Loucy (cell line): ENCODE data around the gene CUL1.
"Not testable (repeated sequence)": the region's sequence is repeated elsewhere in the genome, so short reads cannot be mapped to it uniquely, and the experiment has no call there.

ENCODE experiments used
- H2AFZ ChIP-seq: fragments of 200-600 bp; sonication (generic); 2 replicates; pipeline ENCODE4 v1.6.0; 2016; ENCODE audit warnings: antibody characterized with exemption, mild to moderate bottlenecking, low read length, moderate library complexity
- H3F3A ChIP-seq: fragments of 200-600 bp; 2 replicates; pipeline ENCODE4 v1.6.0; 2016; ENCODE audit warnings: antibody characterized with exemption, low read depth, mild to moderate bottlenecking
- H3K27me3 ChIP-seq: fragments of 200-600 bp; sonication (generic); 2 replicates; pipeline ENCODE4 v1.6.1; 2014; ENCODE audit warnings: low read length, mild to moderate bottlenecking; ENCODE audit not compliant: insufficient read depth, poor library complexity, severe bottlenecking
- H3K36me3 ChIP-seq: fragments of 200-600 bp; sonication (generic); 2 replicates; pipeline ENCODE4 v1.6.1; 2016; ENCODE audit warnings: low read length; ENCODE audit not compliant: insufficient read depth
- H3K4me1 ChIP-seq: fragments of 200-600 bp; sonication (generic); 2 replicates; pipeline ENCODE4 v1.5.1; 2014; ENCODE audit warnings: low read length, mild to moderate bottlenecking; ENCODE audit not compliant: insufficient read depth, poor library complexity, severe bottlenecking
- H3K4me2 ChIP-seq: fragments of 200-600 bp; sonication (generic); 2 replicates; pipeline ENCODE4 v1.6.0; 2014; ENCODE audit warnings: antibody characterized with exemption, low read length, low read depth, mild to moderate bottlenecking; ENCODE audit not compliant: poor library complexity, severe bottlenecking
- H3K4me3 ChIP-seq: fragments of 200-600 bp; sonication (generic); 2 replicates; pipeline ENCODE4 v1.5.1; 2014; ENCODE audit warnings: low read length, mild to moderate bottlenecking, mixed read lengths; ENCODE audit not compliant: poor library complexity, severe bottlenecking
- H3K79me2 ChIP-seq: fragments of 200-600 bp; sonication (generic); 2 replicates; pipeline ENCODE4 v1.6.1; 2014; ENCODE audit warnings: low read length; ENCODE audit not compliant: insufficient read depth
- H3K9ac ChIP-seq: fragments of 200-600 bp; sonication (generic); 2 replicates; pipeline ENCODE4 v1.6.0; 2014; ENCODE audit warnings: mild to moderate bottlenecking, low read depth, low read length, moderate library complexity; ENCODE audit not compliant: poor library complexity, severe bottlenecking
- H3K9me2 ChIP-seq: fragments of 200-600 bp; sonication (generic); replicated peaks from 2 replicates; pipeline ENCODE4 v1.6.1; 2016; ENCODE audit warnings: low read depth, low read length, mixed read lengths
- H3K9me3 ChIP-seq: fragments of 200-600 bp; sonication (generic); 2 replicates; pipeline ENCODE4 v1.6.1; 2014; ENCODE audit warnings: mild to moderate bottlenecking, antibody characterized with exemption, low read length, low read depth; ENCODE audit not compliant: insufficient read depth
- H4K20me1 ChIP-seq: fragments of 200-600 bp; sonication (generic); 2 replicates; pipeline ENCODE4 v1.6.0; 2014; ENCODE audit warnings: antibody characterized with exemption, low read length, mild to moderate bottlenecking; ENCODE audit not compliant: insufficient read depth, poor library complexity, severe bottlenecking
- CTCF ChIP-seq: fragments of 200-600 bp; sonication (generic); conservative IDR thresholded peaks from 2 replicates; pipeline ENCODE4 v1.5.1; 2014; ENCODE audit warnings: mild to moderate bottlenecking, antibody characterized with exemption, low read length
- EZH2phosphoT487 ChIP-seq: fragments of 200-600 bp; IDR thresholded peaks from 2 replicates; pipeline ENCODE4 v1.6.1; 2018; ENCODE audit warnings: antibody characterized with exemption, mild to moderate bottlenecking, moderate library complexity, borderline replicate concordance

CUL1 gene

GRCh38 chr7:148709014-148709413 lies 10.3 kb downstream of the CUL1 start:
- Histone ChIP-seq H3K4me1 (peaks cover 7% of the 10 kb centered on the region), H3K9me2 (no peaks in the 10 kb centered on the region), H3K9ac (no peak overlapping the region), H3K4me2 (no peak overlapping the region), H4K20me1 (peaks cover 7% of the 10 kb centered on the region), H3K9me3 (no peaks in the 10 kb centered on the region), H3K79me2 (peaks cover 94% of the 10 kb centered on the region), H2AFZ (no peak overlapping the region), H3F3A (no peaks in the 10 kb centered on the region), H3K4me3 (no peak overlapping the region), H3K36me3 (no peaks in the 10 kb centered on the region), H3K27me3 (no peaks in the 10 kb centered on the region)
- TF ChIP-seq CTCF (no peak), EZH2phosphoT487 (no peak)

- not testable (repeated sequence) for H3K36me3 ChIP-seq, H3K9me2 ChIP-seq, H3K27me3 ChIP-seq, H3K9me3 ChIP-seq, H3K4me1 ChIP-seq, H3F3A ChIP-seq, H3K4me2 ChIP-seq, H2AFZ ChIP-seq, H3K4me3 ChIP-seq, H3K9ac ChIP-seq
- H4K20me1 ChIP-seq: peaks cover 13% of the 10 kb centered on the region
- H3K79me2 ChIP-seq: peaks cover 94% of the 10 kb centered on the region
These were observed 11.7 kb downstream of the CUL1 start for GRCh38 chr7:148710426-148710825.

GRCh38 chr7:148711191-148712102 lies 12.7 kb downstream of the CUL1 start:
- H3K4me3 ChIP-seq: no peak overlapping the region
- H3K27me3 ChIP-seq: no peaks in the 10 kb centered on the region
- no peaks in the 10 kb centered on the region for H3K36me3 ChIP-seq
- peaks cover 23% of the 10 kb centered on the region for H4K20me1 ChIP-seq
- peaks cover 3% of the 10 kb centered on the region for H3K4me1 ChIP-seq
- H2AFZ ChIP-seq: no peak overlapping the region
- peaks cover 95% of the 10 kb centered on the region for H3K79me2 ChIP-seq
- no peak overlapping the region for H3K9ac ChIP-seq
- no peaks in the 10 kb centered on the region for H3F3A ChIP-seq
- no peak overlapping the region for H3K4me2 ChIP-seq
- TF ChIP-seq CTCF: no peak
- TF ChIP-seq EZH2phosphoT487: no peak
- no peaks in the 10 kb centered on the region for H3K9me3 ChIP-seq
- no peaks in the 10 kb centered on the region for H3K9me2 ChIP-seq
